ENCODE results near the gene SIKE1.
"Not testable (repeated sequence)": the region's sequence is repeated elsewhere in the genome, so short reads cannot be mapped to it uniquely, and the experiment has no call there.

SIKE1 gene

GRCh38 chr1:114780344-114781226, at the start of gene SIKE1:
SIKE1 (minus strand) TSS chr1:114780685; CDS start chr1:114780607, 78 bp downstream.
- DNase-seq: peak; percentile 78

- not testable (repeated sequence) for DNase-seq
These were observed 49.6 kb upstream of the SIKE1 start for GRCh38 chr1:114830075-114830474.

- no peak for DNase-seq
These were observed 47.8 kb upstream of the SIKE1 start for GRCh38 chr1:114828251-114828650.

GRCh38 chr1:114821978-114822377, 41.5 kb upstream of the SIKE1 start:
- no peak for DNase-seq

- no peak for DNase-seq
These were observed 39.9 kb upstream of the SIKE1 start for GRCh38 chr1:114820392-114820791.

GRCh38 chr1:114819869-114820268, 39.4 kb upstream of the SIKE1 start:
- no peak for DNase-seq

- not testable (repeated sequence) for DNase-seq
These were observed 24.0 kb upstream of the SIKE1 start for GRCh38 chr1:114804449-114804848.

GRCh38 chr1:114803001-114803400, 22.5 kb upstream of the SIKE1 start:
- DNase-seq: no peak

- DNase-seq: no peak
These were observed 13.6 kb upstream of the SIKE1 start for GRCh38 chr1:114794038-114794437.

- not testable (repeated sequence) for DNase-seq
These were observed 10.1 kb upstream of the SIKE1 start for GRCh38 chr1:114790581-114790980.

- DNase-seq: not testable (repeated sequence)
These were observed 6.0 kb upstream of the SIKE1 start for GRCh38 chr1:114786440-114786839.

GRCh38 chr1:114782476-114782875, 2.0 kb upstream of the SIKE1 start:
- DNase-seq: no peak

- no peak for DNase-seq
These were observed 763 bp downstream of the SIKE1 start for GRCh38 chr1:114779722-114780121.

GRCh38 chr1:114776726-114777125, 3.8 kb downstream of the SIKE1 start:
- not testable (repeated sequence) for DNase-seq

GRCh38 chr1:114771992-114772391, 8.5 kb downstream of the SIKE1 start:
- DNase-seq: no peak

GRCh38 chr1:114770989-114771388, 9.5 kb downstream of the SIKE1 start:
- no peak for DNase-seq

GRCh38 chr1:114764689-114765088, 15.8 kb downstream of the SIKE1 start:
- DNase-seq: no peak

GRCh38 chr1:114758256-114758832, 22.1 kb downstream of the SIKE1 start:
- DNase-seq: no peak

GRCh38 chr1:114757455-114758255, 22.8 kb downstream of the SIKE1 start, which contains the start of gene CSDE1:
CSDE1 (minus strand) TSS chr1:114757984; CDS start chr1:114739890, 18,094 bp downstream.
- peak; percentile 94 for DNase-seq

- DNase-seq: no peak
These were observed 23.5 kb downstream of the SIKE1 start for GRCh38 chr1:114756949-114757454.

- no peak for DNase-seq
These were observed 24.2 kb downstream of the SIKE1 start for GRCh38 chr1:114756009-114756892.
